K562 (cell line): ENCODE measurements around the gene KCNH2. TPM values are rescaled to one million over a fixed set of nuclear protein-coding genes. Genes with fewer than 3 reads are reported as not detected.

Experiments
- ATF2 ChIP-seq: sonication (generic); formaldehyde crosslinking; IDR thresholded peaks from 2 replicates; pipeline ENCODE4 v1.8.1; 2022; ENCODE audit warnings: missing genetic modification reagents
- E2F8 ChIP-seq: fragments of 450-650 bp; IDR thresholded peaks from 2 replicates; pipeline ENCODE4 v1.7.1; 2018; ENCODE audit warnings: mild to moderate bottlenecking, low read depth; ENCODE audit not compliant: partially characterized antibody
- EP300 ChIP-seq: IDR thresholded peaks from 2 replicates; pipeline ENCODE4 v1.6.1; 2012; ENCODE audit warnings: low read length, improper control_type of control experiment
- HNRNPUL1 ChIP-seq: fragments of 200-400 bp; formaldehyde crosslinking; IDR thresholded peaks from 2 replicates; pipeline ENCODE4 v1.6.1; 2017; ENCODE audit warnings: low read length
- PCBP2 ChIP-seq: fragments of 200-400 bp; formaldehyde crosslinking; IDR thresholded peaks from 2 replicates; pipeline ENCODE4 v1.6.1; 2018; ENCODE audit warnings: low read length, low read depth, mild to moderate bottlenecking, moderate library complexity; ENCODE audit not compliant: poor library complexity, severe bottlenecking
- RAD21 ChIP-seq, 2 experiments: fragments of 250-450 bp in 1 of 2; fragments of 450-650 bp in 1 of 2; sonication (Bioruptor Pico) in 1 of 2; formaldehyde crosslinking in 1 of 2; IDR thresholded peaks in 1 of 2; conservative IDR thresholded peaks in 1 of 2; 2 replicates each; pipeline versions ENCODE4 v1.4.0 to v1.8.0; 2020 to 2022; ENCODE audit warnings: mild to moderate bottlenecking in 2 of 2, moderate library complexity in 1 of 2
- RBM39 ChIP-seq: fragments of 200-400 bp; formaldehyde crosslinking; optimal IDR thresholded peaks from 2 replicates; pipeline ENCODE3; 2018; ENCODE audit warnings: low read depth, low read length
- SMARCB1 ChIP-seq: IDR thresholded peaks from 2 replicates; pipeline ENCODE4 v1.6.1; 2011; ENCODE audit warnings: improper control_type of control experiment, low read depth; ENCODE audit not compliant: insufficient read length
- THAP12 ChIP-seq: fragments of 250-450 bp; sonication (Bioruptor Pico); IDR thresholded peaks from 2 replicates; pipeline ENCODE4 v1.9.0; 2021; ENCODE audit warnings: mild to moderate bottlenecking, inconsistent platforms
- TSC22D4 ChIP-seq: fragments of 450-650 bp; IDR thresholded peaks from 2 replicates; pipeline ENCODE4 v1.6.1; 2016; ENCODE audit warnings: missing genetic modification characterization, missing biosample characterization, control low read depth
- ZFP1 ChIP-seq: fragments of 450-650 bp; formaldehyde crosslinking; IDR thresholded peaks from 2 replicates; pipeline ENCODE4 v1.4.0; 2020; ENCODE audit warnings: mild to moderate bottlenecking, mixed read lengths
- ZNF239 ChIP-seq: fragments of 250-450 bp; sonication (Bioruptor Pico); IDR thresholded peaks from 2 replicates; pipeline ENCODE4 v1.4.0; 2020; ENCODE audit warnings: mild to moderate bottlenecking
- ZNF699 ChIP-seq: fragments of 250-450 bp; sonication (Bioruptor Pico); IDR thresholded peaks from 2 replicates; pipeline ENCODE4 v1.8.0; 2021; ENCODE audit warnings: mild to moderate bottlenecking, moderate library complexity; ENCODE audit not compliant: insufficient replicate concordance
- polyA plus RNA-seq, 8 experiments: library from polyadenylated mRNA; depleted of rRNA in 4 of 8; stranded (reverse) in 5 of 8; unstranded in 3 of 8; fragments of >200 nt; fragmentation: Nextera tagmentation in 2 of 8; fragmentation: Illumina TruSeq in 1 of 8; extraction: Ambion mirVana in 2 of 8; extraction: Trizol in 1 of 8; gene quantifications; 2 replicates each; pipeline versions ENCODE4 v1.2.1 to v1.2.3, GENCODE V29; 2011 to 2014; ENCODE audit warnings: inconsistent platforms in 1 of 8, missing spikeins in 1 of 8
- total RNA-seq, 7 experiments: library from RNA; depleted of rRNA in 6 of 7; stranded (reverse); fragments of >200 nt in 6 of 7; fragmentation: Illumina TruSeq in 2 of 7; extraction: Trizol in 2 of 7; gene quantifications; 2 replicates each; pipeline versions ENCODE4 v1.2.1 to v1.2.3, GENCODE V29; 2011 to 2021; ENCODE audit warnings: low replicate concordance in 1 of 7
- TF ChIP-seq, protein P1 (sequence below): fragments of 450-650 bp; conservative IDR thresholded peaks from 2 replicates; pipeline ENCODE4 v1.6.1; 2016; ENCODE audit warnings: missing genetic modification characterization, low read depth, mild to moderate bottlenecking, control low read depth, missing compliant biosample characterization

The KCNH2 gene
- total and polyA plus RNA-seq, 9 of the 15 experiments (the other 6 are each of a cell fraction or from before 2014, with no cell fraction given), result 18.1 to 368 (median 218) TPM

DNA sequence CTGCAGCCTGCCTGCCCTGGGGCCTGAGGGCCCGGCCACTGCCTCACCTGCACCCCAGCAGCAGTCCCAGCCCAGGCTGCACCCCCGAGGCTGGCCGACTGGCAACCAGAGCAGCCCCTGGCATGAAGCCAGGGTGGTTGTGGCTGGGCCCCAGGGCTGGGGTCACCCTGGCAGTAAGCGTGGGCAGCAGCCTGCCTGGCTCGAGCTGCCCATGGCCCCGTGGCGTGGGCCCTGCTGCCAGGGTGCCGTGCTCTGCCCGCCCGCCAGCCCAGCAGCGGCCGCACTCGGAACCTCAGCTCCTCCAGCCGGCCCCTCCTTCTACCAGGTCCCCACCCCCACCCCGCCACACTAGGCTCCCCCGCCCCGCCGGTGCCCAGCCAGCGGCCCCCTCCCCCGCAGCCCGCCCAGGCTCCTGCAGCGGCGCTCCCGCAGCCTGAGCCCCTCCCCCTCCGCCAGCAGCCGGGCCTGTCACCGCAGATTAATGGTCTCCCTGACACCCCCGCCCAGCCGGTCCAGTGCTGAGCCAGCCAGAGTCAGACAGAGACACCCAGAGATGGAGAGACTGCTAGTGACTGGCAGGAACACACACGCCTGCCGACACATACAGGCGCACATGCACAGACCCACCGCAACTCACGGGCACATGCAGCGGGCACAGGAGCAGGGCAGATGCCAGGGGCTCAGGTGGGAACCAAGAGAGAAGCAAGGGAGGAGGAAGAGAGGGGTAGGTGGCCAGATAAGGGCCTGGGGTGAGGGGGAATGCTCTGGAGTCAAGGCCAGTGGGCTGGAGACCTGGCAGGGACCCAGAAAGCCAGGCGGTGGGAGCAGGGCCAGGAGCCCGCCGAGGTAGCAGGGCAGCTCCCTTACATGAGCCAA, 22.4 kb downstream of the KCNH2 start (continued):
- TF ChIP-seq THAP12, result peak; percentile 86
- no peak for TF ChIP-seq SMARCB1
- TF ChIP-seq ZFP1 (CRISPR knock-in tag), result no peak
- TF ChIP-seq, protein P1, sequence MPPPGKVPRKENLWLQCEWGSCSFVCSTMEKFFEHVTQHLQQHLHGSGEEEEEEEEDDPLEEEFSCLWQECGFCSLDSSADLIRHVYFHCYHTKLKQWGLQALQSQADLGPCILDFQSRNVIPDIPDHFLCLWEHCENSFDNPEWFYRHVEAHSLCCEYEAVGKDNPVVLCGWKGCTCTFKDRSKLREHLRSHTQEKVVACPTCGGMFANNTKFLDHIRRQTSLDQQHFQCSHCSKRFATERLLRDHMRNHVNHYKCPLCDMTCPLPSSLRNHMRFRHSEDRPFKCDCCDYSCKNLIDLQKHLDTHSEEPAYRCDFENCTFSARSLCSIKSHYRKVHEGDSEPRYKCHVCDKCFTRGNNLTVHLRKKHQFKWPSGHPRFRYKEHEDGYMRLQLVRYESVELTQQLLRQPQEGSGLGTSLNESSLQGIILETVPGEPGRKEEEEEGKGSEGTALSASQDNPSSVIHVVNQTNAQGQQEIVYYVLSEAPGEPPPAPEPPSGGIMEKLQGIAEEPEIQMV (tag), result no peak
- peak; percentile 87 for TF ChIP-seq EP300
- TF ChIP-seq PCBP2, result no peak
- TF ChIP-seq E2F8, result peak; percentile 56
- TF ChIP-seq RBM39, result peak; percentile 28
- peak; percentile 36; the same call in 1 of the 2 replicates for TF ChIP-seq ZNF239
- peak in 1 of 2 experiments; percentile 11; a peak in 3 of 4 replicates for TF ChIP-seq RAD21 (CRISPR knock-in tag; conservative IDR thresholded peaks at IDR 0.05 in 1 of 2, IDR thresholded peaks at IDR 0.05 in 1 of 2)
- TF ChIP-seq ATF2 (CRISPR knock-in tag), result no peak
- no peak for TF ChIP-seq TSC22D4 (tag)
- TF ChIP-seq HNRNPUL1, result no peak
- TF ChIP-seq ZNF699 (CRISPR knock-in tag), result no peak
